ENCODE data around the gene PDPK1.
"Not testable (repeated sequence)": the region's sequence is repeated elsewhere in the genome, so short reads cannot be mapped to it uniquely, and the experiment has no call there.

The PDPK1 gene

DNA sequence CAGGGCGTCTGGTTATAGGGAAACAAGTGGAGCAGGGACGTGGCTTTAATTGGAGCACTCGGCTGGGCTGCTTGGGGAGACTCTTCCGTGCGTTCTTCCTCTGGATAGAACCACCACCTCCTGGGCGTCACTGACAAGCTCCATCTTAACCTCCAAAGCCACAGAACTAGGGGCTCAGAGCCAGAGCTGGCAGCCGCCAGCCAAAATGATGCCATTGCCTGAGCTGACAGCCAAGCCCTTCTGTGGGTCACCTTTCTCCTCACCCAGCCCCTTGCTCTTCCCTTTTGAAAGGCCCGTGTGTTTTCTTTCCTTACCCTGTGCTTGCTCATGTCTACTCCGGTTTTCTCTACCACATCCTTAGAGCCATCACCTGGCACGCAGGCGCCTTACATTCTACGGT lies 62.0 kb downstream of the PDPK1 start:
- not testable (repeated sequence) for H3K27ac ChIP-seq, H3K4me3 ChIP-seq

DNA sequence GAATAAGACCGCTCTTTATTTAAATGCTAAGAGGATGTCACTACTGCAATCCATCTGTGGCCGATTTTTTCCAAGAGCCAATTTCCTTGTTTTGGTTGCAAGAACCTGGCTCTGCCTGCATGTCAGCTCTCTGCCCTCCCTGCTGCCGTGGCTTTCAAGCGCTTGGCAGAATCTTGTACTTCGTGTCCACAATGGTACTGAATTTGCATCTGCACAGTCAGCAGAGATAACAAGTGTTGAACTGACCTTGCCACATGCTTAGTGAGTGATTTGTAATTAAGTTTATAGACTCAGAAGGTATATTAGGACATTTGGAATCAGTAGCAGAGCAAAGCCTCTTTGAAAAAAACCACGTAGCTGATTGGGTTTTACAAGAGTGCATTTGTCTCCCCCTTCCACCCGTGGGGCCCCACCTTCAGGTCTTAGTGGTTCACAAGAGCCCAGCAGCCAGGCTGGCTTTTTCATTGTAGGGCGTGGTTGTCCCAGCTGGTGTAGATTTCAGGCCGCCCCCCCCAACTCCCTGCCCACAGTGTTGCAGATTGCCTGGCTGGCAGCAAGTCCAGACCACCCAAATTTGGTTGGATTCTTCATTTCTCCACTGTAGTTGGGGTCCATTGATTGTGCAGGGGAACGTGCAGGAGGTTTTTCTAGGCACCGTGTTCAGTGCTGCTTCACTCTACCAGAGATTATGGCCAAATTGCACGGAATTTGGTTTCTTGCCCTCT lies 63.6 kb downstream of the PDPK1 start:
- not testable (repeated sequence) for H3K27ac ChIP-seq, H3K4me3 ChIP-seq

DNA sequence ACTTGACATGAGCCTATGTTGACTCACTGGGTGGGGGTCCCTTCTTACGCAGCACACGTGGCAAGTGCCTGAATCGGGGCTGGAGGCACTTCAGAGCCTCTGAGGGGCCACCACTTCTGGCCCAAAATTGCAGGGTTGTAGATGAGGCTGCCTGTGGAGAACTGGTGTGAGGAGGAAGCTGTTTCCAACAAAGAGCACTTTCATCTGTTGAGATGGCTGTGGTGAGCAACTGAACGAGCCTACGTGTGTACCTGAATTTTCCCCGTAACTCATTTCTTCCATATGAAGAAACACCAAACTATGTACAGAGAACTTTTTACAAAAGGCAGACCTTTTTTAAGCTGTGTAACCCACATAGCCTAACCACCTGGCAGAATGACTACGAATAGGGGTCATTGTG lies 64.4 kb downstream of the PDPK1 start:
- H3K4me3 ChIP-seq, H3K27ac ChIP-seq: not testable (repeated sequence)

DNA sequence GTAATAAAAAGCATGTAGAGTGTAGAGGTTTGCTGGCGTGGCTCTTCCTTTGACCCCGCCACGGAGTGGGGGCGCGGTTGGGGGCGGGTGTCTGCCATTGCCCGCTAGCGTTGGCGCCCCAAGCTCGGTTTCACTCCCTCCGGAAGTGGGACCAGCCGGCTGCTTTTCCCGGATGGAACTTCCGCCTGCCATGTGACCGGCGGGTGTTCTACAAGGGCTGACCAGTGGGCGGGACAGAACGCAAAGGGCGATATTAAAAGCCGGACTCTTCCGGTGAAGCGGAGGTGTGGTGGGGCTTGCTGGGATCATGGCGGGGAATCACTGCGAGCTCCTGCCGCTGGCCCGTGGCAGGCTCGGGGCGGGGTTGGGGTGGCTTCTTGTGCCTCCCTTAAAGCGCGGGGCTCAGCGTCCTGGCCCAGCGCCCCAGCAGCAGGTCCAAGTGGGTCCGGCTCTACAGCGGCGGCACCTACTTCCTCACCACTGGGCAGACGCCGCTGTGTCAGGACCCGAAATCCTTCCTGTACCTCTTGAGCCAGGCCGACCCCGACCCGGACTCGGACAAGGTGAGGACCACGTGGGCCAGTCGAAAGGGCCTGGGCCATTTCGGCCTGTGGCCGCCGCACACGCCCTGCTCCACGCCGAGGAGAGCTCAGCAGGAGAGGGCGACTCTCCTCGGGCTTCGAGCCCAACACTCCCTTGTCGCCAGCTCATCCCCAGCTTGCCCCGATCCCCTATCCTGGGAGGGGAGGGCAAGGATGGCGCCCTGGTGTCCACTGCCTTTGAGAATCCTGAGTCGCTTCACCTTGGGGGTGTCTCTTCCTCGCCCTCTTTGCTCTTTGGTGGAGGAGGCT lies 65.6 kb downstream of the PDPK1 start:
- Histone ChIP-seq H3K4me3 (peak overlapping the region; percentile 63 to 94 (median 89)), H3K27ac (peak overlapping the region; percentile 58 to 94 (median 87))

DNA sequence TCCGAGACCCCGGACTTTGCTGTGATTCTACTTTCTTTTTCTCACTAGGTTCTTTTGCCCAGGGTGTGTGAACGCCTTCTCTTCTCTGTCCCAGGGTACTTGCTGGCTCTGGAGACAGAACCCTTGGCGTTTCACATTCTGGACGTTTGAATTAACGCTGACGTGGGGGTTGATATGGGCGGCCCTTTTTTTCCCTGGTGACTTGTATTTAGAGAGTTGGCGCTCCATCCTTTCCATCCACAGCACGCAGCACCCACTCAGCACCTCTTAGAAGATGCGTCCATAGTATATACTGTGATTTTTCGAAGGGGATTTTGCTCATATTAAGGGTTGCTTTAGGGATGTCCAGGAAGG lies 66.2 kb downstream of the PDPK1 start:
- Histone ChIP-seq H3K27ac (peak overlapping the region in 19 of 21 experiments; percentile 69 to 94 (median 87)), H3K4me3 (peak overlapping the region; percentile 63 to 94 (median 89))

DNA sequence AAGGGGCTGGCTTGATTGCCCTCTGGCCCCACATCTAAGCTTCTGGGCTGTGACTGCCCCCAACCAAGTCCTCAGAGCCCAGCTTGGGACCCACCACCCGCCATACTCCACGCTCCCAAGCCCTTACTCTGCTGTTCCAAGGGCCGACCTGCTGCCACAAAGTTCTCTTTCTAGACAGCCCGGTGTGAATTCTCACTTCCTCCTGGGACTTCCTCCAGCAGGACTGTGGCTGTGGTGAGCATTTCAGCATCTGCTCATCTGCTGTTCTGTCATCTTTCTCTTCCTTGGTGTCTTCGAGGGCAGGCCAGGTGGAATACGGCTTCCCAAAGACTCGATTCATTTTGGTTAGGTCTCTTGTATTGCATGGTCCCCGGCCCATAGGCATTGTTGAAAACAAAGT lies 69.0 kb downstream of the PDPK1 start:
- not testable (repeated sequence) for H3K4me3 ChIP-seq, H3K27ac ChIP-seq

DNA sequence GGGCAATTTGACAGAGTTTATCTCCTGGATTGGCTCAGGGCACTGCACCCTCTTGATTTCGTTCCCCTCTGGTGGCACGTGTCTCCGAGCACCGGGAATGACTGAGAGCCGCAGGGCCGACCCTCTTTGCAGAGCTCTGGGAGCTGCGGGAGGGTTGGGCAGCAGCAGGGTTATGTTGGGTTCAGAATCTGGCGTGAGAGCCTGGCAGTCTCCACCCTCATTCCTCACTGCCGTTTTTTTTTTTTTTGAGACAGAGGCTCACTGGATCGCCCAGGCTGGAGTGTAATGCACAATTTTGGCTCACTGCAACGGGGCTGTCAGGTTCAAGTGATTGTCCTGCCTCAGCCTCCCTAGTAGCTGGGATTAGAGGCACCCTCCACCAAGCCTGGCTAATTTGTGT lies 71.5 kb downstream of the PDPK1 start:
- not testable (repeated sequence) for H3K4me3 ChIP-seq, H3K27ac ChIP-seq

DNA sequence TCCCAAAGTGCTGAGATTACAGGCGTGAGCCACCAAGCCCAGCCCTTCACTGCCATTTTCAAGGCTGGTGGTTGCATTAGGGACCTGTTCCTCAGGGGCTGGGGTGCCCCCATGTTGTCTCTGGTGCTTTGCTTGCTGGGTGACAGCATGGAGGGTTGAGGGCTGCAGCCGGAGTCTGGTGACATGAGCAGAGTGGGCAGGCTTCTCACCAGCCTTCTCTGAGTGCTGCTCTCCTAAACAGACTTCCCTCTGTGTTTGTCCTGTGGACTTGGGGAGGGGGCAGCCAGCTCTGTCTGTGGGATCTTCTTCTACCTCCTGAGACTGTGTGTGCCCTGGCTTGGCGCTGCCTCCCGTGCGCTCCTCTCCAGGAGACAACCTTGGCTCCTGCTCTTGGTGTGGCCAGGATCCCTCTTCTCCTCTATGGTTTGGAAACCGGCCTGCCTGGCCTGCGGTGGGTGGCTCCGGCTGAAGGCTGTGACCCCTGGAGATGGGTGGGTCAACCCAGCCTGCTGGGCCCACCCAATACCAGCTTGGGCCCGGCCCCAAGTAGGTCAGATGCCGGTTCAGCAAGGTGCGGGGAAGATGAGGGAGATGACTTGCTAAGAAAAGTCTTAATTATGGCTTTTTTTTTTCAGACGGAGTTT lies 72.1 kb downstream of the PDPK1 start:
- no peak overlapping the region for H3K27ac ChIP-seq

DNA sequence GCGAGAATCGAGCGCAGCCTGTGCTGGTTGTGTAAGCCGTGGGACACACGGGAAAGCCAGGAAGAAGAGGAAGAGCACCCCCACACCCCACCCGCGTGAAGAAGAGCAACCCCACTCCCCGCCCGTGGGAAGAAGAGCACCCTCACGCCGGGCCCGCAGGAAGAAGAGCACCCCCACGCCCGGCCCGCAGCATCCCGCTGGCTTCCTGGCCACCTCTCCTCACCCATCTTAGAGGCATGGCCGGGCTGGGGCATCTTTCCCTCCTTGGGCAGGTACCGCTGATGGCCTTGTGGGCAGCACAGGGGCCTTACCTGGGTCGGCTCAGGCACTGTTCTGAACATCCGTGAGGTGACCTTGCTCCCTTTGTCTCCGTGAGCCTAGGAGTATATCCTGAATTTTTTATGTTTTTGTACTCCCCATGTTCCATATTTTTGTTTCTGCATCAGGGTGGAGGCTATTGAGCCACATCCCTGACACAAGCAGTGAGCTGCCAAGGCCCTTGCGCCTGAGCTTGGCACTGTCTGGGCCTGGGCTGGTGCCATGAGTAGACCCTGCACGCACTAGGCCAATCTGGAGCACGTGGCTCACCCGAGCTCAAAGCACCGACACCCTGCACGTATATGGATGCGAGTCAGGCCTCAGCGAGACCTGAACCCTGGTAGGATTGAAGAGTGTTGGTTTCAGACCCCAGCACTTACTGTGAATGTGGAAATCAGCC lies 73.1 kb downstream of the PDPK1 start:
- no peak overlapping the region for H3K4me3 ChIP-seq

More for the DNA sequence above, 72.1 kb downstream of the PDPK1 start:
- no peak overlapping the region for H3K4me3 ChIP-seq

DNA sequence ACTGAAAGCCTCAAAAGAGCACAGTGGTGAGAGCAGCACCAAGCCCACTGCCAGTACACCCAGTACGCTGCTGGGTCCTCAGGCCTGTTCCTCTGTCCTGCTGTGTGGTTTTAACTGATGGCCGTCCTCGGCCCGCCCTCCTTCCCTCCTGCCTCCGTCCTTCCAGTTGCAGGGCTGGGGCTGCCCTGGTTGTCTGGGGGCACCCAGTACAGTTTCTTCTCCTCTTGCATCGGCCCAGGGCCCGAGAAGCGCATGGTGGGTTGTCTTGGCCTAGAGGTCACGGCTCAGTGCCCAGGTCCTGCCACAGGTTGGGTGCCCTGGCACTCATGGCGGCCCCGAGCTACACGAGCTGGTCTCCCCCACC lies 73.7 kb downstream of the PDPK1 start:
- Histone ChIP-seq H3K27ac (no peak overlapping the region), H3K4me3 (no peak overlapping the region)

More for the DNA sequence above, 73.1 kb downstream of the PDPK1 start:
- no peak overlapping the region for H3K27ac ChIP-seq

DNA sequence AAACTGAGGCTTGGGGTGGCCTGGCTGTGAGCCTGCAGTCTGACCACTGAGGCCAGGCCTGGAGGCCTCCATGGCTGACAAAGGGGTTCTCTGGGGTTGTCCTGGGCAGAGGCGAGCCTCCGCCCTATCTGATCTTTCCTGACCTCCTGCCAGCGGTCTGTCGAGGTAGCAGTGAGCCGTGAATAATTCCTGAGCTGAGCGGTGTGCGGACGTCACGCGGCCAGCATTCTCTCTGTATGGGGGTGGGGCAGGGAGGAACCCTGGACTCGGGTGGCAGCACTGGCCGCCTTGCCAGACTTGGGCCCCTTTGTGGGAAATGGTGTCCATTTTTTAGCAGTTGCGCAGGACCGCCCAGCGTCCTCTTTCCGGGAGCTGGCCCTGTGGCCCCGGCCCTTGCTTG lies 74.1 kb downstream of the PDPK1 start:
- not testable (repeated sequence) for H3K27ac ChIP-seq, H3K4me3 ChIP-seq

DNA sequence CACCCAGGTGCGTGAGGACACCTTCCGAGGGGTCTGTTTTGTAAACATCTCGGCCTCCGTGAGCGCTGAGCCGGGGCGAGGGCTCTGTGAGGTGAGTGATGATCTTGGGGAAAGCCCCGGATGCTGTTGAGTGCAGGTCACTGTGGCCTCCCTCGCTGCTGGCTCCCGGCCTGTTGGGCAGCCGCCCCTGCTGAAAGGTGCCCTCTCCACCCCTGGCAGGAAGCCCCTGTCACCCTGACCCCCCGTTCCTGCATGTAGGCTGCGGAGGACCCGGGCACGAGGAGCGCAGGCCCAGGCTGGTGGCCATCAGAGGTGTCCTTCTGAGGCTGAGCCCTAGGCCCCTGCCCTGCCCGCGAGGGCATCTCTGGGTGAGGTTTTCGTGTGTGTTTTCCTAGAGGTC lies 75.4 kb downstream of the PDPK1 start:
- H3K27ac ChIP-seq, H3K4me3 ChIP-seq: not testable (repeated sequence)

DNA sequence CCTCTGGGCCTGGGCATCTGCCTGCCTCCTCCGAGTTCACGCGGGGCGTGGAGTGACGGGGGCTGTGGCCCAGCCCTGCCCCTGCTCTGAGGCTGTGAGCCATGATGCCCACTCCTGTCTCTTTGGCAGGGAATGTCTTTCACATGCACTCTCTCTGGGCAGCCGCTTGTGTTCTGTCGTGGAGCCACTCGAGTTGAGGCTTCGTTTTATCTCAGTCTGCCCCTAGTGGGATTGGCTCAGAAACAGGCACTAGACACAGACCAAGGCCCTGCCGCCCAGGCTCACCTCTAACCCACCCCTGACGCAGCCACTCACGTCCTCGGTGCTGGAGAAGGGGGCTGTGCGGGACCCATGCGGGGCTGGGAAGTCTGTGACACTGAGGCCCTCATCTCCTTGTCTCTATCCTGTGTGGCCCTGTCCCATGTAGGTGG lies 77.0 kb downstream of the PDPK1 start:
- Histone ChIP-seq H3K27ac (no peak overlapping the region), H3K4me3 (no peak overlapping the region)

DNA sequence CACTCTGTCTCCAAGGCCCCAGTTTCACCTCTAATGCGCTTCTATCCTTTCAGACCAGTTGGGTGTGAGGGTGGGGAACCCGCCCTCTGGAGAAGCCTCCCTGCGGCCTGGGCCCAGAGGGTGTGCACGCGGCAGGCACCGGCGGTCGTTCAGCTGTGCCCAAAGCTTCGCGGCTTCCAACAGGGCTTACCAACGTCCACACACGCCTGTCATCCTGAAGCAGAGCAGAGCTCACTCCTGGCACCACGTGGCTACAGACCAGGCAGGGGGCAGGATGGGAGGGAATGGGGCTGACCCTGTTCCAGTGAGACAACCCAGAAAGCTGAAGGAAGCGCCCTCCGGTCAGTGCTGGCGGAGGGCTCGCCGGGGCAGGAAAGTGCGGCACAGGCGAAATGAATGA lies 81.1 kb downstream of the PDPK1 start:
- H3K4me3 ChIP-seq, H3K27ac ChIP-seq: not testable (repeated sequence)

DNA sequence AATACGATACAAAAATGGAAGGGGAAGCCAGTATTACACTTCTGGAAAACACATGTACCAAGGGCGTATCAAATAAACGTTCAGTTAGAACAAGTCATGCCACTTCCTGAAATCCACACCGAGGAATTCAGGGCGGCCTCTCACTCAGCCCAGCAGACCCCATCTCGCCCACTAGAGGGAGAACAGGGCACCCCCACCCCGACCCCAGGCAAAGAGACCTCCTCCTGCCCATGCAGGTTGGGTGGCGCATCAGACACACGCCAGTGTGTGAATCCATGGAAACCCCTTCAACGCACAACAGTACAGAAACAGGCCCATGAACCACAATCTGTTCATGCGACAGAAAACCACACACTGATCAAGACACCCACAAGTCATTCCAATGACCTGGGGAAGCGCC lies 81.8 kb downstream of the PDPK1 start:
- H3K27ac ChIP-seq, result not testable (repeated sequence)

DNA sequence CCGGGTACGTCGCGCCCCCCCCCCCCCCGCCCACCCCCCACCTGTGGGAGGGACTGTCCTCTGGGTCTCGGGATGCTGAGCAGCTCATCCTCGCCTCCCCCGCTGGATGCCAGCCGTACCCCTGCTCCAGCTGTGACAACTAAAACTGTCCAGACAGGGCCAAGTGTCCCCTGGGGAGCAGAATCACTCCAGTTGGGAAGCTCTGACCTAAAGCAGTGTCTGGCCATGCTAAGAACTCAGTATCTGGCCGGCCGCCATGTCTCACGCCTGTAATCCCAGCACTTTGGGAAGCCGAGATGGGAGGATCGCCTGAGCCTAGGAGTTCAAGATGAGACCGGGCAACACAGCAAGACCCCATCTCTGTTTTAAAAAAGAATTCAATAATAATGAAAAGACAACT lies 83.0 kb downstream of the PDPK1 start:
- H3K4me3 ChIP-seq, H3K27ac ChIP-seq: not testable (repeated sequence)

More for the DNA sequence above, 81.8 kb downstream of the PDPK1 start:
- not testable (repeated sequence) for H3K4me3 ChIP-seq

DNA sequence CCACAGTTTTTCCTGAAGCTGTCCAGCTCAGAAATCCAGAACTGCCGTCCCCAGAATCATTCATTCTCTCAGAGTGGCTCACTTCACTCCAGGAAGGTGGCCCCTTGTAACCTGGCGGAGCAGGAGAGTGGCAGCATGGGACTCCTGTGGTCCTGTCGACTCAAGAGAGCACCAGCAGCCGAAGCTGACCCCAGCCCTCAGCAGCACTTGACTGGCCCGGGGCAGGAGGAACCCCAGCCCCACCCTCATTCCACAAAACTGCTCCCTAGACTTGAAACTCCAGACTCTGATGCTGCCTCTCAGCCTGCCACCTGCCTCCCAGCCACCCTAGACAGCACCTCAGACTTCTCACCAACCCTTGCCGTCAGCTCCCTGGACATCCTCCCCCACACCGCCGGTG lies 83.6 kb downstream of the PDPK1 start:
- H3K4me3 ChIP-seq, H3K27ac ChIP-seq: not testable (repeated sequence)

DNA sequence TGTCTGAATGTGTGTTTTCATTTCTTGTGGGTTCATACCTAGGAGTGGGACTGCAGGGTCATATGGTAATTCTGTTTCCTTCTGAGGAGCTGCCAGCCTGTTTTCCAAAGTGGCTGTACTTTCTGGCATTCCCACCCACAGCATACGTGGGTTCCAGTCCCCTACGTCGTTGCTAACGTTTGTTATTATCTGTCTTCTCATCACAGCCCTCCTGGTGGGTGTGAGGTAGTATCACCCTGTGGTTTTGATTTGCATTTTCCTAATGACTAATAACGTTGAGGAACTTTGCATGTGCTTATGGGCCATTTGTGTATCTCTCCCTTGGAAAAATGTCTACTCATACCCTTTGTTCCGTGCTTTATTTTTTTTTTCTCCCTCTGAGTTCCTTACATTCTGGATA lies 89.3 kb downstream of the PDPK1 start:
- H3K4me3 ChIP-seq, H3K27ac ChIP-seq: not testable (repeated sequence)

DNA sequence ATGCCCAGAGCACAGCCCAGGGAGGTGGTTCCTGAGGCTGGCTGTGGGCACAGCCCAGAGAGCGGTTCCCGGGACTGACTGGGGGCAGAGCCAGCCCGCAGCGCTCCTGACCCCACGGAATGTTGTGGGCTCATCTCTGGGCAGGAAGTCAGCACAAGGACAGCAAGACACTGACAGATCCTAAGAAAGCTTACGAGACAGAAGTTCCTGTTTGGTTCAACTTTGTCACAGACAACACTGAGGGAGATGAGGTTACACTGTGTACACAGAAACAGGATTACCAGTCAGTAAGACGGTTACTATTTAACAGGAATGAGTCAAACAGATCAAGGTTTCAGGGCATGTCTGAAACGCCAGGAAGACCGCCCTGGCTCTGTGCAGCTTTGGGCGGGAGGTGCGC lies 93.4 kb downstream of the PDPK1 start:
- not testable (repeated sequence) for H3K27ac ChIP-seq

DNA sequence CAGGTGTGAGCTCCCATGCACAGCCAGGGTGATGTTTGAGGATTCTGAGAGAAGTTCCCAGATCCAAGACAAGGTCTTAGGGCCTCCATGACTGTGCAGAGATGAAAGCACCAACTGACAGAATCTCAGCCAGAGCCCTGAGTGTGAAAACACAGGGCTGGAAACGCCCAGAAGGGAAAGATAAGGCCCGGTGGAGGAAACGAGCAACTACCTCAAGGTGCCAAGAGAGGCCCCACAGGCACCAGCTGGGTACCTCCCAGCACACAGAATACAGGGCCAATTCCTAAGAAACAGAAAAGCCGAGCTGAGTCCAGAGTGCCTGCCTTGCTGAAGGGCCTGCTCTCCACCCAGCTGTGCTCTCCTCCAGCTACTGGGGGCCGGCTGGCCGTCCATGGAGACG lies 94.5 kb downstream of the PDPK1 start:
- H3K27ac ChIP-seq, H3K4me3 ChIP-seq: not testable (repeated sequence)

More for the DNA sequence above, 93.4 kb downstream of the PDPK1 start:
- not testable (repeated sequence) for H3K4me3 ChIP-seq
